H1 (cell line): ENCODE measurements around the gene MC4R. TPM values are rescaled to one million over a fixed set of nuclear protein-coding genes. Genes with fewer than 3 reads are reported as not detected.

ENCODE experiments used
- CTCF ChIA-PET: fragments of 300-600 bp; sonication (Branson Sonifier 250); formaldehyde crosslinking; loops from one replicate; lab custom pipeline; 2021; ENCODE audit not compliant: partially characterized antibody; lab: Charles Lee
- POLR2A ChIA-PET: fragments of 300-600 bp; sonication (Branson Sonifier 250); formaldehyde crosslinking; loops from one replicate; lab custom pipeline; 2021; ENCODE audit warnings: inconsistent platforms; ENCODE audit not compliant: partially characterized antibody; lab: Charles Lee
- DNase-seq, 2 experiments: peaks; one replicate each; pipeline versions ENCODE4 v3.0.0 to v3.0.0-alpha.2; 2010 to 2022; ENCODE audit warnings: low spot score in 2 of 2, low read depth in 1 of 2, mixed read lengths in 1 of 2
- FAIRE-seq: peaks from 2 replicates; lab custom pipeline; 2011; peaks lifted over from hg19 to GRCh38; lab: Jason Lieb, UNC
- H2AFZ ChIP-seq: 2 replicates; pipeline ENCODE4 v1.8.1; 2012; ENCODE audit warnings: low read length, inconsistent platforms
- H2AK5ac ChIP-seq: 2 replicates; pipeline ENCODE4 v1.6.1; 2013; ENCODE audit warnings: low read depth, low read length
- H2BK120ac ChIP-seq: replicated peaks from 2 replicates; pipeline ENCODE3; 2013; ENCODE audit warnings: low read depth, low read length, inconsistent platforms
- H2BK12ac ChIP-seq: 2 replicates; pipeline ENCODE4 v1.6.1; 2013; ENCODE audit warnings: low read depth, low read length
- H2BK15ac ChIP-seq: 2 replicates; pipeline ENCODE4 v1.6.1; 2013; ENCODE audit warnings: low read length
- H2BK20ac ChIP-seq: 2 replicates; pipeline ENCODE4 v1.6.1; 2013; ENCODE audit warnings: low read length
- H2BK5ac ChIP-seq: 2 replicates; pipeline ENCODE4 v1.6.1; 2013; ENCODE audit warnings: low read depth, low read length
- H3K14ac ChIP-seq: 2 replicates; pipeline ENCODE4 v1.6.1; 2013; ENCODE audit warnings: inconsistent platforms; ENCODE audit not compliant: insufficient read length
- H3K18ac ChIP-seq: 2 replicates; pipeline ENCODE4 v1.6.1; 2013; ENCODE audit warnings: low read length; ENCODE audit errors: extremely low read depth
- H3K23ac ChIP-seq: 2 replicates; pipeline ENCODE4 v1.6.1; 2013; ENCODE audit warnings: inconsistent platforms; ENCODE audit not compliant: insufficient read length
- H3K23me2 ChIP-seq: 2 replicates; pipeline ENCODE4 v1.6.1; 2013; ENCODE audit warnings: low read depth, low read length
- H3K27ac ChIP-seq: 2 replicates; pipeline ENCODE4 v1.6.1; 2011; ENCODE audit warnings: low read depth, low read length, inconsistent platforms
- H3K27me3 ChIP-seq, 4 experiments: replicated peaks in 1 of 4; 1 replicate in 1 of 4; 2 replicates in 3 of 4; pipeline versions ENCODE4 v1.6.1 to v1.8.1; 2011 to 2013; ENCODE audit warnings: low read length in 3 of 4, mild to moderate bottlenecking in 3 of 4, inconsistent platforms in 2 of 4, mixed read lengths in 2 of 4, moderate library complexity in 1 of 4; ENCODE audit not compliant: control insufficient read depth in 3 of 4, insufficient read depth in 3 of 4; ENCODE audit errors: extremely low read depth in 1 of 4
- H3K36me3 ChIP-seq, 4 experiments: 2 replicates each; pipeline versions ENCODE4 v1.6.1 to v1.8.1; 2011 to 2013; ENCODE audit warnings: mild to moderate bottlenecking in 4 of 4, low read length in 3 of 4, moderate library complexity in 2 of 4, control low read depth in 1 of 4, inconsistent platforms in 1 of 4; ENCODE audit not compliant: insufficient read depth in 4 of 4, control insufficient read depth in 2 of 4
- H3K4ac ChIP-seq: replicated peaks from 2 replicates; pipeline ENCODE3; 2013; ENCODE audit warnings: low read length, low read depth, mixed read lengths, inconsistent platforms; ENCODE audit not compliant: insufficient read length
- H3K4me1 ChIP-seq, 4 experiments: replicated peaks in 1 of 4; 1 replicate in 1 of 4; 2 replicates in 3 of 4; pipeline versions ENCODE4 v1.6.1 to v1.8.1; 2011 to 2013; ENCODE audit warnings: low read length in 3 of 4, inconsistent platforms in 2 of 4, mixed read lengths in 1 of 4; ENCODE audit not compliant: insufficient read depth in 4 of 4, control insufficient read depth in 3 of 4
- H3K4me2 ChIP-seq, 2 experiments: 2 replicates each; pipeline versions ENCODE4 v1.6.1 to v1.8.1; 2011 to 2013; ENCODE audit warnings: low read depth in 2 of 2, low read length in 2 of 2, control low read depth in 1 of 2, inconsistent platforms in 1 of 2, mild to moderate bottlenecking in 1 of 2; ENCODE audit not compliant: insufficient read depth in 1 of 2
- H3K4me3 ChIP-seq, 4 experiments: fragments of 200-600, 300-600 bp in 1 of 4; sonication (generic), shearing (Covaris generic), sonication (Bioruptor Twin) in 1 of 4; 2 replicates each; pipeline versions ENCODE4 v1.5.1 to v1.8.1; 2011 to 2016; ENCODE audit warnings: low read length in 4 of 4, low read depth in 3 of 4, control low read depth in 2 of 4, inconsistent platforms in 2 of 4, mild to moderate bottlenecking in 2 of 4, mixed read lengths in 1 of 4, moderate library complexity in 1 of 4; ENCODE audit not compliant: insufficient read depth in 2 of 4; ENCODE audit errors: extremely low read depth in 1 of 4
- H3K56ac ChIP-seq: replicated peaks from 2 replicates; pipeline ENCODE3; 2013; ENCODE audit warnings: low read depth, mild to moderate bottlenecking, mixed read lengths, low read length, inconsistent platforms; ENCODE audit not compliant: insufficient read length
- H3K79me1 ChIP-seq: 2 replicates; pipeline ENCODE4 v1.6.1; 2013; ENCODE audit warnings: low read depth, low read length, control low read depth
- H3K79me2 ChIP-seq, 2 experiments: 2 replicates each; pipeline versions ENCODE4 v1.6.1 to v1.8.1; 2012 to 2013; ENCODE audit warnings: low read length in 2 of 2, mild to moderate bottlenecking in 2 of 2, inconsistent platforms in 1 of 2; ENCODE audit not compliant: insufficient read depth in 2 of 2, control insufficient read depth in 1 of 2
- H3K9ac ChIP-seq, 4 experiments: replicated peaks in 1 of 4; 1 replicate in 1 of 4; 2 replicates in 3 of 4; pipeline versions ENCODE4 v1.6.1 to v1.8.1; 2011 to 2013; ENCODE audit warnings: low read depth in 3 of 4, low read length in 3 of 4, control low read depth in 2 of 4, mild to moderate bottlenecking in 2 of 4, moderate library complexity in 2 of 4, inconsistent platforms in 1 of 4; ENCODE audit errors: extremely low read depth in 1 of 4
- H3K9me3 ChIP-seq, 2 experiments: 2 replicates each; pipeline versions ENCODE4 v1.6.1 to v1.8.1; 2012 to 2013; ENCODE audit warnings: mild to moderate bottlenecking in 2 of 2, moderate library complexity in 2 of 2, control low read depth in 1 of 2, inconsistent platforms in 1 of 2, low read depth in 1 of 2, low read length in 1 of 2, mixed read lengths in 1 of 2; ENCODE audit not compliant: insufficient read depth in 2 of 2
- H4K20me1 ChIP-seq, 2 experiments: replicated peaks in 1 of 2; 2 replicates each; pipeline versions ENCODE3 to v1.8.1; 2011 to 2013; ENCODE audit warnings: inconsistent platforms in 2 of 2, low read length in 2 of 2, mild to moderate bottlenecking in 1 of 2; ENCODE audit not compliant: insufficient read depth in 2 of 2, control insufficient read depth in 1 of 2
- H4K5ac ChIP-seq: 2 replicates; pipeline ENCODE4 v1.6.1; 2013; ENCODE audit warnings: low read length, low read depth, mixed read lengths, inconsistent platforms; ENCODE audit not compliant: insufficient read length
- H4K8ac ChIP-seq: 2 replicates; pipeline ENCODE4 v1.8.0; 2013; ENCODE audit warnings: mild to moderate bottlenecking, moderate library complexity, low read length, inconsistent platforms; ENCODE audit not compliant: insufficient read depth; ENCODE audit errors: extremely low read depth
- H4K91ac ChIP-seq: replicated peaks from 2 replicates; pipeline ENCODE3; 2013; ENCODE audit warnings: low read length, mixed read lengths, inconsistent platforms; ENCODE audit not compliant: insufficient read length
- POU5F1 ChIP-seq: IDR thresholded peaks from 2 replicates; pipeline ENCODE4 v1.6.1; 2011; ENCODE audit warnings: low read depth, mild to moderate bottlenecking, low read length, moderate library complexity
- polyA plus RNA-seq, 7 experiments: library from polyadenylated mRNA; depleted of rRNA in 3 of 7; stranded (reverse) in 5 of 7; unstranded in 2 of 7; fragments of >200 nt in 5 of 7; fragments of 200-250 nt in 2 of 7; gene quantifications; 1 replicate in 5 of 7; 2 replicates in 1 of 7; 4 replicates in 1 of 7; pipeline versions ENCODE4 v1.2.1 to v1.2.3, GENCODE V29; 2011 to 2013; ENCODE audit warnings: missing spikeins in 2 of 7, mixed read lengths in 2 of 7
- total RNA-seq: library from RNA; stranded (reverse); fragmentation: NEBNext Ultra II Directional; extraction: Animal tissue kit (Norgen Biotek cat#: 25700); gene quantifications from 2 replicates; pipeline ENCODE4 v1.2.1, GENCODE V29; 2021
- TF ChIP-seq, protein P1 (sequence below): fragments of 300-600 bp; sonication (generic); IDR thresholded peaks from 2 replicates; pipeline ENCODE4 v1.7.1; 2012; ENCODE audit warnings: low read length, moderate library complexity, mild to moderate bottlenecking, inconsistent platforms; ENCODE audit not compliant: insufficient replicate concordance

The MC4R gene
- total and polyA plus RNA-seq, 2 of the 8 experiments (the other 6 are each of a cell fraction or from before 2014, with no cell fraction given): 0.11 TPM; not detected in 1

DNA sequence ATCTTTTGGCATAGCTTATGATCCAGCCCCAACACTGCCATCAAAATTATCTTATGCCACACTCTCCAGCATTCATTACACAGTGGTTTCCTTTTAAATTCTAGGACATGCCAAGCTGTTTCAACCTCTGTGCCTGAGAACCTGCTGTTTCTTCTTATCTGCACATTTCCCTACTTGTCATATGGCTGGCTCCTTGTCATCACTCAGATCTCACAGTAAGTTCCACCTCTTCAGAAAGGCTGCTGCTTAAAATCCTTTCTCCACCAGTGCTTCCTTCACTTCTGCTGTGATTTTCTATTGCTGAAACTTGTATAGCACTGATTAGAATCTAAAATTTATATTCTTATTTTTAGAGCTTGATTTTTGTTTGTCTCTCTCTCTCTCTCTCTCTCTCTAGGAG is 43.4 kb downstream of the MC4R start:
- Histone ChIP-seq H3K56ac (no peak overlapping the region), H3K23ac (no peak overlapping the region), H3K27ac (no peak overlapping the region), H3K4me3 (no peak overlapping the region), H3K4ac (no peak overlapping the region), H3K79me2 (no peaks in the 10 kb centered on the region), H3K4me2 (no peak overlapping the region), H2BK120ac (no peak overlapping the region), H3K9ac (no peak overlapping the region), H3K14ac (no peak overlapping the region), H3K36me3 (no peaks in the 10 kb centered on the region), H4K20me1 (no peaks in the 10 kb centered on the region), H2BK20ac (no peak overlapping the region), H4K91ac (no peak overlapping the region), H3K23me2 (no peaks in the 10 kb centered on the region), H2AFZ (no peak overlapping the region), H3K4me1 (no peaks in the 10 kb centered on the region), H3K79me1 (no peaks in the 10 kb centered on the region), H2AK5ac (no peak overlapping the region), H2BK12ac (no peak overlapping the region), H4K8ac (no peak overlapping the region), H2BK15ac (no peak overlapping the region), H4K5ac (no peak overlapping the region), H3K27me3 (no peaks in the 10 kb centered on the region), H3K18ac (no peak overlapping the region), H3K9me3 (peaks cover 6 to 9% of the 10 kb centered on the region in 2 experiments; a peak in 2 of 4 replicates), H2BK5ac (no peak overlapping the region)
- DNase-seq: no peak
- POLR2A ChIA-PET: no interaction called here
- FAIRE-seq: no peak
- CTCF ChIA-PET: no interaction called here
- TF ChIP-seq, protein P1, sequence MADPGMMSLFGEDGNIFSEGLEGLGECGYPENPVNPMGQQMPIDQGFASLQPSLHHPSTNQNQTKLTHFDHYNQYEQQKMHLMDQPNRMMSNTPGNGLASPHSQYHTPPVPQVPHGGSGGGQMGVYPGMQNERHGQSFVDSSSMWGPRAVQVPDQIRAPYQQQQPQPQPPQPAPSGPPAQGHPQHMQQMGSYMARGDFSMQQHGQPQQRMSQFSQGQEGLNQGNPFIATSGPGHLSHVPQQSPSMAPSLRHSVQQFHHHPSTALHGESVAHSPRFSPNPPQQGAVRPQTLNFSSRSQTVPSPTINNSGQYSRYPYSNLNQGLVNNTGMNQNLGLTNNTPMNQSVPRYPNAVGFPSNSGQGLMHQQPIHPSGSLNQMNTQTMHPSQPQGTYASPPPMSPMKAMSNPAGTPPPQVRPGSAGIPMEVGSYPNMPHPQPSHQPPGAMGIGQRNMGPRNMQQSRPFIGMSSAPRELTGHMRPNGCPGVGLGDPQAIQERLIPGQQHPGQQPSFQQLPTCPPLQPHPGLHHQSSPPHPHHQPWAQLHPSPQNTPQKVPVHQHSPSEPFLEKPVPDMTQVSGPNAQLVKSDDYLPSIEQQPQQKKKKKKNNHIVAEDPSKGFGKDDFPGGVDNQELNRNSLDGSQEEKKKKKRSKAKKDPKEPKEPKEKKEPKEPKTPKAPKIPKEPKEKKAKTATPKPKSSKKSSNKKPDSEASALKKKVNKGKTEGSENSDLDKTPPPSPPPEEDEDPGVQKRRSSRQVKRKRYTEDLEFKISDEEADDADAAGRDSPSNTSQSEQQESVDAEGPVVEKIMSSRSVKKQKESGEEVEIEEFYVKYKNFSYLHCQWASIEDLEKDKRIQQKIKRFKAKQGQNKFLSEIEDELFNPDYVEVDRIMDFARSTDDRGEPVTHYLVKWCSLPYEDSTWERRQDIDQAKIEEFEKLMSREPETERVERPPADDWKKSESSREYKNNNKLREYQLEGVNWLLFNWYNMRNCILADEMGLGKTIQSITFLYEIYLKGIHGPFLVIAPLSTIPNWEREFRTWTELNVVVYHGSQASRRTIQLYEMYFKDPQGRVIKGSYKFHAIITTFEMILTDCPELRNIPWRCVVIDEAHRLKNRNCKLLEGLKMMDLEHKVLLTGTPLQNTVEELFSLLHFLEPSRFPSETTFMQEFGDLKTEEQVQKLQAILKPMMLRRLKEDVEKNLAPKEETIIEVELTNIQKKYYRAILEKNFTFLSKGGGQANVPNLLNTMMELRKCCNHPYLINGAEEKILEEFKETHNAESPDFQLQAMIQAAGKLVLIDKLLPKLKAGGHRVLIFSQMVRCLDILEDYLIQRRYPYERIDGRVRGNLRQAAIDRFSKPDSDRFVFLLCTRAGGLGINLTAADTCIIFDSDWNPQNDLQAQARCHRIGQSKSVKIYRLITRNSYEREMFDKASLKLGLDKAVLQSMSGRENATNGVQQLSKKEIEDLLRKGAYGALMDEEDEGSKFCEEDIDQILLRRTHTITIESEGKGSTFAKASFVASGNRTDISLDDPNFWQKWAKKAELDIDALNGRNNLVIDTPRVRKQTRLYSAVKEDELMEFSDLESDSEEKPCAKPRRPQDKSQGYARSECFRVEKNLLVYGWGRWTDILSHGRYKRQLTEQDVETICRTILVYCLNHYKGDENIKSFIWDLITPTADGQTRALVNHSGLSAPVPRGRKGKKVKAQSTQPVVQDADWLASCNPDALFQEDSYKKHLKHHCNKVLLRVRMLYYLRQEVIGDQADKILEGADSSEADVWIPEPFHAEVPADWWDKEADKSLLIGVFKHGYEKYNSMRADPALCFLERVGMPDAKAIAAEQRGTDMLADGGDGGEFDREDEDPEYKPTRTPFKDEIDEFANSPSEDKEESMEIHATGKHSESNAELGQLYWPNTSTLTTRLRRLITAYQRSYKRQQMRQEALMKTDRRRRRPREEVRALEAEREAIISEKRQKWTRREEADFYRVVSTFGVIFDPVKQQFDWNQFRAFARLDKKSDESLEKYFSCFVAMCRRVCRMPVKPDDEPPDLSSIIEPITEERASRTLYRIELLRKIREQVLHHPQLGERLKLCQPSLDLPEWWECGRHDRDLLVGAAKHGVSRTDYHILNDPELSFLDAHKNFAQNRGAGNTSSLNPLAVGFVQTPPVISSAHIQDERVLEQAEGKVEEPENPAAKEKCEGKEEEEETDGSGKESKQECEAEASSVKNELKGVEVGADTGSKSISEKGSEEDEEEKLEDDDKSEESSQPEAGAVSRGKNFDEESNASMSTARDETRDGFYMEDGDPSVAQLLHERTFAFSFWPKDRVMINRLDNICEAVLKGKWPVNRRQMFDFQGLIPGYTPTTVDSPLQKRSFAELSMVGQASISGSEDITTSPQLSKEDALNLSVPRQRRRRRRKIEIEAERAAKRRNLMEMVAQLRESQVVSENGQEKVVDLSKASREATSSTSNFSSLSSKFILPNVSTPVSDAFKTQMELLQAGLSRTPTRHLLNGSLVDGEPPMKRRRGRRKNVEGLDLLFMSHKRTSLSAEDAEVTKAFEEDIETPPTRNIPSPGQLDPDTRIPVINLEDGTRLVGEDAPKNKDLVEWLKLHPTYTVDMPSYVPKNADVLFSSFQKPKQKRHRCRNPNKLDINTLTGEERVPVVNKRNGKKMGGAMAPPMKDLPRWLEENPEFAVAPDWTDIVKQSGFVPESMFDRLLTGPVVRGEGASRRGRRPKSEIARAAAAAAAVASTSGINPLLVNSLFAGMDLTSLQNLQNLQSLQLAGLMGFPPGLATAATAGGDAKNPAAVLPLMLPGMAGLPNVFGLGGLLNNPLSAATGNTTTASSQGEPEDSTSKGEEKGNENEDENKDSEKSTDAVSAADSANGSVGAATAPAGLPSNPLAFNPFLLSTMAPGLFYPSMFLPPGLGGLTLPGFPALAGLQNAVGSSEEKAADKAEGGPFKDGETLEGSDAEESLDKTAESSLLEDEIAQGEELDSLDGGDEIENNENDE: no peak
- TF ChIP-seq POU5F1: no peak
